ENCODE results near the gene PSEN2.
"Not testable (repeated sequence)": the region's sequence is repeated elsewhere in the genome, so short reads cannot be mapped to it uniquely, and the experiment has no call there.

Gene PSEN2

DNA sequence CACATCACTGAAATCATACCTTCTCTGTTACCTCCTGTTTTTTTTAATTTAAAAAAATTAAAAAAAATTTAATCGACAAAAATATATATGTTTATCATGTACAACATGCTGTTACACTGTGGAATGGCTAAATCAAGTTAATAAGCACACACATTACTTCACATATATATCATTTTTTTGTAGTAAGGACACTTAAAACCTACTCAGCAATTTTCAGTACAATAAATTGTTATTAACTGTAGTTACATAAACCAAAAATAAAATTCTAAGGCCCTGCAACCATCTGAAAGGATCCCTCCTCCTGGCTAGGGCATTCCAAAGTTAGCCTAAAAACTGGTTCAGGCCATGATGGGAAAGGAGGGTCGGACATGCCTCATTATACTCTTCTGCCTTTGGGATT is 46.1 kb downstream of the PSEN2 start:
- DNase-seq (ENCODE audit: low read depth), result no peak

DNA sequence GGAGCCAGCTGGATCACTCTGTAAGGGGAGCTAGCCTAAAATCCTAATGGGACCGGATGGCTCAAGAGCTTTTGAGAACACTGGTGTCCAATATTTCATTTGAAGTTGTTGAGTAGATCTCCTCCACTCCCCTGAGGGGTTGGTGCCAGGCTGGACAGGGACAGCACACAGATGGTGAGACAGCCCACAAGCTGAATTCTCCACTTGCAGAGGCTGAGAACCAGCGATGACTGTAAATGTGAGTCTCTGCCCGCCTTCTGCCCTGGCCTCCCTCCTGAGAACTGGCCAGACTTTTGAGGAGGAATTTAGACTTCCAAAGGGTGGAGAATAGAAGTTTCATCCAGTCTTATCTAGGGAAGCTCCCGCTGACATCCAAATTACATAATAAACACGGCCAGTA is 49.2 kb downstream of the PSEN2 start:
- no peak for DNase-seq (ENCODE audit: low read depth)

DNA sequence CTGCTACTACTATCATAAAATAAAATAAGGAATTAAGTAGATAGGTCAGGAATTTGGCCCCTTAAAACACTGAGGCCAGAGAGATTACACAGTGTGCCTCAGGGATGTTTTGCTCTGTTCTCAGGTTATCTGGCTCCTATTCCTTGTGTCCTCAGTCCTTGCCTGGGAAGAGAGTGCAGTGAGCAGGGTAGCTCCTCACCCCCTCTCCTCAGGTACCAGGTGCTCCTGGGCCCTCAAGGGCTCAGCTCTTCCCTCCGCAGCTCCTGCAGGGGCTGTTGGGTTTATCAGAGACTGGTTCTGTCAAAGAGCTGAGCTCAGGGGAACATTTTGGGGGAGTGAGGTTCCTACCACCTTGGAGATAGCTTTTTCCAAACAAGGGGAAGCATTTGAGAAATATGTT is 49.6 kb downstream of the PSEN2 start:
- DNase-seq (ENCODE audit: low read depth), result no peak

DNA sequence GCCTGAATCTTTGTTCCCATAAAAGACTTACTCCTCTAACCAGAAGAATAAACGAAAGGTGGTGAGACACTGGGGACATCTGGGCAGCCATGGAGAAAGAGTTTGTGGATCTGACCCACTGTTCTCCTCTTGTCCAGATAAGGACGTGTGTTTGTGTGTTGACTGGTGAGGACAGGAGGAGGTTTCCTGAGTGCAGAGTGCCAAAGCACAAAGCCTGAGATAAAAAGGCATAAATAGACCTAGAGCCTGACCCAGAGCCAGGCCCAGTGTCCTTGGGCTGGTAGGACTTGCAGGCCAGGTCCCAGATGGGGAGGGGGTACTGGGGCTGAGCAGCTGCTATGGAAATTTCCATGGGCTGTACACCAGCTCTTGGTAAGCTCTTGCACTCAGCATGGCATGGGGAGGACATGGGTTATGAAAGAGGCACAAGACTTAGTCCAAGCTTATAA is 50.1 kb downstream of the PSEN2 start:
- no peak for DNase-seq (ENCODE audit: low read depth)

DNA sequence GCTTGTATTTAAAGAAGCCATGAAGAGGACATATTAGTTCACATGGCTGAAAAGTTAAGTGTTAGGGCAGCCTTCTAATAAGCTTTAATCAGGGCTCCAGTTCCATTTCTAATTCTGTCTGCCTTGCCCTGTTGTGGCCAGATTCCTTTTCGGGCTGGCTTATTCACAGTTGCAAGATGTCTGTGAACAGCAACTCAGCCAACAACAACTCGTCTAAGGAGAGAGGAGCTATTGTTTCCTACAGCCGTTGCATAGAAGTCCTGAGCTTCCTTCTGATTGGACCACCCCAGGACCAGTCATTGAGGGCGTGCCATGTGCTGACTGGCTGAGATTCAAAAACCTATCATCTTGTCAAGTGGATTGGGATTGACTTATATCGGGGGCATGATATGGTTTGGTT is 51.1 kb downstream of the PSEN2 start:
- no peak for DNase-seq (ENCODE audit: low read depth)

DNA sequence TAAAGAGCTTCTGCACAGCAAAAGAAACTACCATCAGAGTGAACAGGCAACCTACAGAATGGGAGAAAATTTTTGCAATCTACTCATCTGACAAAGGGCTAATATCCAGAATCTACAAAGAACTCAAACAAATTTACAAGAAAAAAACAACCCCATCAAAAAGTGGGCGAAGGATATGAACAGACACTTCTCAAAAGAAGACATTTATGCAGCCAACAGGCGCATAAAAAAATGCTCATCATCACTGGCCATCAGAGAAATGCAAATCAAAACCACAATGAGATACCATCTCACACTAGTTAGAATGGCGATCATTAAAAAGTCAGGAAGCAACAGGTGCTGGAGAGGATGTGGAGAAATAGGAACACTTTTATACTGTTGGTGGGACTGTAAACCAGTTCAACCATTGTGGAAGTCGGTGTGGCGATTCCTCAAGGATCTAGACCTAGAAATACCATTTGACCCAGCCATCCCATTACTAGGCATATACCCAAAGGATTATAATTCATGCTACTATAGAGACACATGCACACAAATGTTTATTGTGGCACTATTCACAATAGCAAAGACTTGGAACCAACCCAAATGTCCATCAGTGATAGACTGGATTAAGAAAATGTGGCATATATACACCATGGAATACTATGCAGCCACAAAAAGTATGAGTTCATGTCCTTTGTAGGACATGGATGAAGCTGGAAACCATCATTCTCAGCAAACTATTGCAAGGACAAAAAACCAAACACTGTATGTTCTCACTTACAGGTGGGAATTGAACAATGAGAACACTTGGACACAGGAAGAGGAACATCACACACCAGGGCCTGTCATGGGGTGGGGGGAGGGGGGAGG is 59.1 kb downstream of the PSEN2 start:
- not testable (repeated sequence) for DNase-seq (ENCODE audit: low read depth)

DNA sequence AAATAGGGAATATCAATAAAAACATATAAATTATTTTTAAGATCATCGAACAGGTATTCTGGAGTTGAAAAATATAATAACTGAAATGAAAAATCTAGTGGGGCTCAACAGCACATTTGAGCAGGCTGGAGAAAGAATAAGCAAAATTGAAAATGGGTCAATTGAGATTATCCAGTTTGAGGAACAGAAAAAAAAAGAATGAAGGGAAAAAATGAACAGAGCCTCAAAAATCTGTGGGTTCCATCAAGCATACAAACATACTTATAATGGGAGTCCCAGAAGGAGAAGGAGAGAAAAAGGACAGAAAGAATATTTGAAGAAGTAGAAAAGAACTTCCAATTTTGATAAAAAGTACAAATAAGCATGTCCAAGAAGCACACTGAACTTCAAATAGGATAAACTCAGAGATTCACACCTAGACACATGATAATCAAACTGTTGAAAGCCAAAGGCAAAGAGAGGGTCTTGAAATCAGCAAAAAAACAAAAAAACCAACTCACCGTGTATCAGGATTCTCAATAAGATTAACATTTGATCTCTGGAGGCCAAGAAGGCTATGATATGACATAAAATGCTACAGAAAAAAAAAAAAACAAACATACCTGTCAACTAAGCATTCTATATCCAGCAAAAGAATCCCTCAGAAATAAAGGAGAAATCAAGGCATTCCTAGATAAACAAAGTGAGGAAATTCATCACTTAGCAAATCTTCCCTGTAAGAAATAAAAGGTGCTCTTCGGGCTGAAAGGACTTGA is 64.2 kb downstream of the PSEN2 start:
- DNase-seq (ENCODE audit: low read depth), result no peak

DNA sequence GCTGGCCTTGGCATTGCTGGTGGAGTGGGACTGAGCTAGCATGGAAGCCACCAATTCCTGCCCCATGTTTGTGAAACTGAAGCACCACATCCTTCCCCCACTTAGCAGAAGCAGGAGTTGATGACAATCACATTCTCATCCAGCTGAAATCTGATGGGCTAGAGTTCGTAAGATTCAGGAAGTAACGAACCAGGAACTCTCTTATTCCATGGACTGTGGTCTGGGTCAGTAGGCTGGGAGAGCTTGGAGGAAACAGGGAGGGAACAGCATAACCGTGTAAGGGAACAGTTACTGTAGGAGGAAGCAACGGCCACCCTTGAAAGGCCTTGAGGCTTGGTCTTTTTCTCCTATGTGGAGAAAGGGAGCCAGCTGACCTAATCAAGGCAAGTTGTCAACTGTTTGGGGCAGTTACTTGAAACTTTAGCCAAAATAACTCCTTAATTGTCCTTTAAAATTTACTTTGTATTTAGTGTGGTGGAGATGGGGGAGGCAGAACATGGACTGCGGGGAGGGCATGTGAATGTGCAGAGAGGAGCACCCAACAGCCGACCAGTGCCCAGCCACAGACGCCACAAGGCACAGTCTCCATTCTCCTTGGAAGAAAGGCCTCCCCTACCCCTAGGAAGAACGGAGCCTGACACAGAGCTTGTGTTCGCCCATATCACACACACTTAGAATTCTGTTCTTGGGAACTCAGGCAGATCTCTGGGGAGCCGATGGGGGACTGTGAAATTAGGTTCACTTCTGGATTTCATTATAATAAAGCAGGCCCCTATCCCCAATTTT is 67.7 kb downstream of the PSEN2 start:
- no peak for DNase-seq (ENCODE audit: low read depth)

DNA sequence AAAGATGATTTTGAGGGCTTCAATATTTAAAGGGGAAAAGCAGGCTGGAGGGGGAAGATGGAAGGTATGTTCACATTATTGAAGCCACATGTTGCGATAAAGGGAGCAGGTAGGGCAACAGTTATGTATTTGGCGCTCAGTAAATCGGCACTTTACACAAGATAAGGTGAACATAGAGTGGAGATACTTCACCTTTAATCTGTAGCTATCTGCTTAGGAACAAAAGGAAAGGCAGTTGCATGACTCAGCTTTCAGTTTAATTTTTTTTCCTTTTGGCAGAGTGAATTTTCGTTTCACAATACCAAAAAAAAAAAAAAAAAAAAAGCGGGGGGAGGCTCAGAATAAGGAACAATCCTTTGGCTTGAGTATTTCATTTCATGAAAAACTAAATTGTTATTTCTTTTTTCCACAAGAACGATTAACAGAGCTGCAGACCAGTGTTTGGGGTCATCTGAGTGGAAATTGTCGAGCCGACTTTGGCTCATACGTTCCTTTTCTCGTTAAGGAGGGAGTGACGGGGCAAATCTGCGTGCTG is 68.6 kb downstream of the PSEN2 start:
- no peak for DNase-seq (ENCODE audit: low read depth)

DNA sequence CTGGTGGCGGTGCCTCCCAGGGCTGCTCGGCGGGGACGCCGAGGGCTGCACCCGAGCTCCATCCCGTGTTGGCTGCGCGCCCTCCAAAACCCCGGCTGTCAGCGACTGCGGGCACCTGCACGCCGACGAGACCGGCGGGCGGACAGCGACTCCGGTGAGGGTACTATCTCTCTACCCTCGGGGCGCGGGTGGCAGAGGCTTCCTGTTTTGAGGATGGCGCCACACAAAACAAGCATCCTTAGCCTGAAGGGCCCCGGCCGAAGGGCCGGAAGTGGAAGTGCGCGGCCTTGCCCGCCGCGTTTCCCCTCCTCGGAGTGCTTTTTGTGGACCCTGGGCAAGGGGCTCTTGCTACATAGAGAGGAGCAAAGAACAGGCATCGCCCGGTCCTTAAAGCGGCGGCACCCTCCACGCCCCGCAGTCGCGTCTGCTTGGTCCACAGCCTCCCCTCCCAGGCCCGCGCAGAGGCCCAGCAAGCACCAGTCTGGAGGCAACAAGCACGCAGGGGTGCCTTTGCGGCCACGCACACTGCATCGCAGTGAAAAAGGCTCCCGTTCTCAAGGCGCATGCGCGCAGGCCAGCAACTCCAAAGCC is 69.1 kb downstream of the PSEN2 start:
- no peak for DNase-seq (ENCODE audit: low read depth)

DNA sequence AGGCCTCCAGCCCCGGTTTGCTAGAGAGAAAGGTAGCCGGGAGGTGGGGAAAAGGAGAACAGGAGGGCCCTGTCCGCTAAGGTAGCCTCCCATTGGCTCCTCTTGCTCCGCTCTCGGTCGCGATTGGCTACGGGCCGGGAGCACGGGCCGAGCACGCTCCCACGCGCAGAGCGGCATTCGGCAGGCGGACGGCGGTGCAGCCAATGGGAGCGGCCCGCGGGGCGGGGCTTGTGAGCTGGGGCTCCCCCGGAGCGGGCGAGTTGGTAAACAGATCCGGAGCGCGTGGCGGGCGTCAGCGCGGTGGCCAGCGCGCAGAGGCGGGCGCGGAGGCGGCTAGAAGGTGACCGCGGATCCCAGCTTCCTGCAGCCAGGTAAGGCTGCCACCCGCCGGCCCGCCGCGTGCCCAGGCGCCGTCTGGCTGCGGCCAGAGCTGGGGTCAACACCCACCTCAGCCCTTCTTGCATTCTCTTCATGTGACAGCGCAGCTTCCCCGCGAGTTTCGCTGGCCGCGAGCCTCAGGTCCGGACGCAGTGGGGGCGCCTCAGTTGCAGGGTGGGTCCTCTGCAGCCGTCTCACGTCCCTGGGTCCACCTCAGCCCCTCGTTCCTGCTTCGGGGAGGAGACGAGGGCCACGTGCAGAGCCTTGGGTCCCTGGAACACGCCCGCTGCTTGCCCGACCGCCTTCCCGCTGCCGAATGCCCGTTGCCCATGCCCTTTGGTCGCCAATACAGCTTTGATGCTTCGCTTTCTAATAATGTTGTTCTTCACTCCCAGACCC is 69.8 kb downstream of the PSEN2 start, which contains the start of gene COQ8A:
Gene COQ8A (plus strand): TSS at position 266 of the 777 bp plus-strand sequence. CDS start 21,092 bp downstream, outside the sequence.
- DNase-seq (ENCODE audit: low read depth), result peak; percentile 99

DNA sequence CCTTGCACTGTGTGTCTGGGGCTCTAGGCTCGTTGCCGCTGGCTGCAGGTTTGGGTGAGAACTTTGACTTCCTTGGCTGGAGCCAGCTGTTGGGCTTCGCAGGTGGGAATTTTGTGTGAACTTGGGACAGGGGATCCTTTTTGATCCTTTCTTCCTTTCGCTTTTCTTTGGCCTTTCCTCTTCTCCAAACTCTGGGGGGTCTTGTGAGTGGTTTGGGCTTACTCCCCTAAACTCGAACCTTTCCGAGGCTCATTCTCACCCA is 70.3 kb downstream of the PSEN2 start:
- no peak for DNase-seq (ENCODE audit: low read depth)

DNA sequence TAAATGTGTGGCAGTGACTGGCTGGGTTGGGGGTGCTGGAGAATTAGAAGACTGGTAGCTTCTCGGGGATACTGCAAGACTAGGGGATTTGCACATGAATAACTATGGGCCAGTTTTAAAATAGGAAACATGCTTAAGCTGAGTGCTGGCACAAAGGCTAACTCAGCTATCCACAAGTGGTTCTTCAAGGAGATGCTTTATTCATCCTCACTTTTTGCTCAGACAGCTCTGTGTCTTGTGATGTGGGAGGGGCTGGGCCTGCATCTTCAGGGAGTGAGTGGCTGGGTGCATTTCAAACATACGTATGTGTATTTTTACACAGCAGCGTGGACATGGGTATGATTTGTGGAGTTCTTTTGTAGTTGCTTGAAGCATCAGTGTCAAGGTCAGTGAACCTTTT is 72.0 kb downstream of the PSEN2 start:
- no peak for DNase-seq (ENCODE audit: low read depth)

DNA sequence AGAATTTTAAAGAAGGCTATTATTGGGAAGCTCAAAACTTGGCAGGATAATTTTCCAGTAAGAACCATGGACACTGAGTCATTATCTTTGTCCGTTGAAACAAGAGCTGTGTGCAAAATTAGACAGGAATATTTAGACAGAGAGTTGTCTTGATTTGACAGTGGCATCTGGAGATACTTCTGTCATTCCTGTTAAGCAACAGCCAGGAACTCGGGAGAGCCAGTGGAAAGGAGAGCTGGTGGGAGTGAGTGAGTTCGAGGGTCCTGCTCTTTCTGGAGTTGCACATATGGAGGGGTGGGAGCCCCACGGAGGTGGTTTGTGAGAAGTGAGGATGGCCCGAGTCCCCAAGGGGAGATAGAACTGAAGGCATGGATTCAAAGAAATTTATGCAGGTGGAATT is 72.7 kb downstream of the PSEN2 start:
- DNase-seq (ENCODE audit: low read depth), result no peak

DNA sequence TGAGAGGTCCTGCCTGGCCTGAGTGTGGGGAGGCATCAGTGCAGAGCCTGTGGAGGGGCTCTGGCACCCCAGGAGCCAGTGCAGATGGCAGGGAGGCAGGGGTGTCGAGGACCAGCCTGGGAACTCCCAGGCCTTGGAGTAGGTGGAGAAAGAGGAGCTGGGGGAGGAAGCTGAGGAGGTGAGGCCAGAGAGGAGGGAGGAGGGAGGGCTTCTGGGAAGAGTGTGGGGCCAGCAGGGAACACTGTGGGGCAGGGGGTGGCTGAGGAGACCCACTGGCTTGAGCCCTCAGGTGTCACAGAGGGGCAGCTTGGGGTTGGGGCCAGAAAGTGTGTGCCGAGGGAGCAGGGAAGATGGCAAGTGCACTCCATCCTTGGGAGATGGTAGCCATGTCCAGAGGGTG is 73.5 kb downstream of the PSEN2 start:
- no peak for DNase-seq (ENCODE audit: low read depth)

DNA sequence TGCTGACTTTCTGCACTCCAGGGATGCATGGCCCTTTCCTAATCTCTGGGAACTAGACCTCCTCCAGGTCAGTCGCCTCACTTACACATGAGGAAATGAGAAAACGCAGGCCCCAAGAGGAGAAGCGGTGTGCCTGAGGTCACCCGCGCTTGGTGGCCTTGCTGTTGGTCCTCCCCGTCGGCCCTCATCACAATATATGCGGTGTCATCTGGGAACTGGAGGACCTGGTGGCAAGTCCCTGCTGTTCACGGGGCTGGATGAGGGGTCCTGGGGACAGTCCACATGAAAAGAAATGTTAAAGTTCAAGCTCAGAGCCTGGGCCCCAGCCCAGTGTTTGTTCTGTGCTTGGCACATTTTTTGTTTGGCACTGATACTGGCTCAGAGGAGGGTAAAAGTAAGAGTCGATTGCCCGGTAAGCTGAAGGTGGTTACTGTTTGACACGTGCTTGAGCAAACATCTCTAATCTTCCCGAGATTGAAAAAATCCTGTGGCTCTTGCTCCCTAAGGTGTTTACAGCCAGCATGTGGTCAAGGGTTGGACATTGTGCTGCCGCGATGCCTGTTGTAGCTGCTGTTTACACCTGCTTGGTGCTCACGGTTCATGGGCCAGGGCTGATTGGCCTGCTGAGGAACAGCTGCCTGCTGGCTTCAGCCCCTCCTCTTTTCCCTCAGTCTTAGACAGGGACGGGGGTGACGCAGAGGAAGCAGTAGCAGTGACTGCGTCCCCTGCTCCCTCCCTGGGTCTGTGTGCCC is 74.9 kb downstream of the PSEN2 start:
- no peak for DNase-seq (ENCODE audit: low read depth)

Measured in activated T-helper 1 cell treated with Interleukin-2 at 50 U/mL for 16 hours (primary cell).